GM13976 (cell line): ENCODE data around the gene CARNS1.

Experiments used
- DNase-seq: peaks from one replicate; pipeline ENCODE4 v3.0.0; 2012; ENCODE audit warnings: low spot score
- CTCF ChIP-seq: IDR thresholded peaks from 2 replicates; pipeline ENCODE4 v1.5.1; 2012; ENCODE audit warnings: borderline replicate concordance, mild to moderate bottlenecking; ENCODE audit not compliant: insufficient read depth; ENCODE audit errors: extremely low read depth, missing control alignments, control extremely low read depth
- in situ Hi-C: fragments of 300-500 bp; cut with MboI; formaldehyde crosslinking; loops from one replicate; pipeline ENCODE4 v1.12.0; 2022; ENCODE audit warnings: low sequenced_read_pairs, mixed read lengths, inconsistent platforms; ENCODE audit not compliant: unreplicated experiment

The CARNS1 gene

GRCh38 chr11:67449116-67449844 is 33.8 kb downstream of the CARNS1 start:
- no peak for DNase-seq
- in situ Hi-C loops, result no loop called here
- TF ChIP-seq CTCF, result no peak

- in situ Hi-C loops, result no loop called here
- DNase-seq, result no peak
- no peak for TF ChIP-seq CTCF
Observed at GRCh38 chr11:67450796-67451657, 35.5 kb downstream of the CARNS1 start.

GRCh38 chr11:67451658-67451976 is 36.1 kb downstream of the CARNS1 start:
- in situ Hi-C loops, result no loop called here
- no peak for TF ChIP-seq CTCF
- DNase-seq, result no peak

GRCh38 chr11:67452141-67452952 is 36.9 kb downstream of the CARNS1 start, which contains the start of gene GPR152:
Gene GPR152 (minus strand): TSS chr11:67452729. CDS start chr11:67452724, 5 bp downstream.
- no peak for DNase-seq
- no peak for TF ChIP-seq CTCF
- in situ Hi-C loops, result no loop called here

GRCh38 chr11:67453816-67454732 is 38.6 kb downstream of the CARNS1 start:
- TF ChIP-seq CTCF, result no peak
- no peak for DNase-seq
- in situ Hi-C loops, result no loop called here
